GM19397 (cell line): ENCODE data around the gene SLC15A3.
"Not testable (repeated sequence)": the region's sequence is repeated elsewhere in the genome, so short reads cannot be mapped to it uniquely, and the experiment has no call there.

Experiments
- ATAC-seq: cut with Tn5 transposase; IDR thresholded peaks from one replicate; pipeline ENCODE4 v1.9.1; 2021; ENCODE audit warnings: mild to moderate bottlenecking, moderate library complexity; ENCODE audit not compliant: unreplicated experiment

SLC15A3 gene

DNA sequence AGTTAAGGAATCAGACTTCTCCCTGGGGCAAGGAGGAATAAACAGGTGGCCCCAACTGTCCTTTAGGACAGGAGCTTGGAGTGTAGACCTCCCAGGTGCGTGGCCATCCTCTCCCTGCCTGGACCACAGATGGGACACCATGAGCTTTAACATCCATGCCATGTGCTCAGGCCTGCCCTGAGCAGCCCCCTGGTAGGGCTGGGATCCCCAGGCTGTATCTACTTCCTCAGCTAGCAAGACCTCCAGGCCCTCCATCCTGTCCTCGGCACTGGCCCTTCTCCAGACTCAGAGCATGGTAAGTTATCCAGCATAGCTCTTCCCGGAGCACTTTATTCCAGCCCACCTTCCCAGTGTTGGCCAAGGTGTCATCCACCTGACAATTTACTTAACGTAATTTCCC is 25.2 kb upstream of the SLC15A3 start:
- no peak for ATAC-seq

DNA sequence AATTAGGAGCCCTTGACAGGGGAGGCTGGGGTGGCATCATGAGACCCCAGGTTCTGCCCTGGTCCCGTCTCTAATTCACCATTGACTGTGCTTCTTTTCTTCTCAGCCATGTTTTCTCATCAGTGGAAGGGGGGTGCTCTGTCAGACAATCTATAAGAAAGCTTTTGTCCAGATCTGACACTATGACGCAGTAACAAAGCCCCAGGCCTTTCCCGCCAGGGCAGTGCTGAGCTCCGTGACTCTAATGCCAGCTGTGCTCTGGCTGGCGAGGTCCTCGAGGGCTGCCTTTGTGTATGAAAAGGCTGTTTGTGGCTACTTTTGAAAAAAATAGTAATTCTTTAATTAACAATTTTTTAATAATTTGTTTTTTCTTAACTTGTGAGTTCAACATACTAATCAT is 22.8 kb upstream of the SLC15A3 start:
- ATAC-seq = no peak

DNA sequence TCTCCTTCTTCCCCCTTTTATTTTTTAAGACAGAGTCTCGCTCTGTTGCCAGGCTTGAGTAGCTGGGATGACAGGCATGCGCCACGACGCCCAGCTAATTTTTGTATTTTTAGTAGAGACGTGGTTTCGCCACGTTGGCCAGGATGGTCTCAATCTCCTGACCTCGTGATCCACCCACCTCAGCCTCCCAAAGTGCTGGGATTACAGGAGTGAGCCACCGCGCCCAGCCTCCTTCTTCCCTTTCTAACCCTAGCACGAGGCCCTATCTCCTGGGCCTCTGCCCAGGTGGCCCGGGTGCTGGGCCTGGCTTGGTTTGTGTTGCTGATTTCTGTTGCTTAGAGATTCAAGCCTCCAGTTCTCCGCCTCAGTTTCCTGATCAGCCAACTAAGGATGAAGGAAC is 22.3 kb upstream of the SLC15A3 start:
- not testable (repeated sequence) for ATAC-seq

DNA sequence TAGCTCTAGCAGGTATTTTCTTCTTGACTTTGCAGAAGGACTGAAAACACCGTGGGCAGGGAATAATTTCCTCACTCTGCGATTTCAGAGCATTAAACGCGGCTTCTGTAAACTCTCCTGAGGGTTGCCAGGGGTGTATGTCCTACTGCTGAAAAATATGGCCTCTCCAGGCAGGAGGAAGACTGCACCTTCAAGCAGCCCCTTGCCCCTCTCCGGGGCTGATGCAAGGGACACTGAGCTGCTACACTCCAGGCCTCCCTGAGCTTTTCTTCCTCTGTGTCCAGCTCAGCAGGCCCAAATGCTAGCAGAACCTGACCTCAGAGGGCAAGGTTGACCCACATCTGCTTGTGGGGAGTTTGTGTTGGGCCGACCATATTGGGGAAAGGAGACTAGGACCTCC is 21.7 kb upstream of the SLC15A3 start:
- no peak for ATAC-seq

GRCh38 chr11:60972182-60973030 is 20.4 kb upstream of the SLC15A3 start:
- no peak for ATAC-seq

DNA sequence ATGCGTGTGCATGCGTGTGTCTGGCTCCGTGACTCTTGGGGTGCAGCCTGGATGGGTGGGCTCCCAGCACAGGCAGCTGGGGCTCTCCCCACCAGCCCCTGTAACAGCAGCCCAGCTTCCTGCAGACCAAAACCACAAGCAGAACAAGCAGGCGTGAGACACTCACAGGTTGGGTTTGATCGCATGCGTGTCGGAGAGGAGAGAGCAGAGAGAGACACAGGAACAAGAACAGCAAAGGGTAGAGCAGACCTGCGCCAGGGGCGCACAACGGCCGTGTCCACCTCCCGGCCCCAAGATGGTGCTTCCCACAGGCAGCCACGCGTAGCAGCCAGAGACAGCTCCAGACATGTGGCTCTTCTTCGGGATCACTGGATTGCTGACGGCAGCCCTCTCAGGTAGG is 19.5 kb upstream of the SLC15A3 start, which contains the start of gene CD6:
Gene CD6, plus strand, starts transcription at position 161 of the 400 bp plus-strand sequence. Its CDS starts 186 bp downstream, at position 347.
- ATAC-seq = no peak

- ATAC-seq = no peak
Measured at GRCh38 chr11:60970890-60971289, 18.9 kb upstream of the SLC15A3 start.

DNA sequence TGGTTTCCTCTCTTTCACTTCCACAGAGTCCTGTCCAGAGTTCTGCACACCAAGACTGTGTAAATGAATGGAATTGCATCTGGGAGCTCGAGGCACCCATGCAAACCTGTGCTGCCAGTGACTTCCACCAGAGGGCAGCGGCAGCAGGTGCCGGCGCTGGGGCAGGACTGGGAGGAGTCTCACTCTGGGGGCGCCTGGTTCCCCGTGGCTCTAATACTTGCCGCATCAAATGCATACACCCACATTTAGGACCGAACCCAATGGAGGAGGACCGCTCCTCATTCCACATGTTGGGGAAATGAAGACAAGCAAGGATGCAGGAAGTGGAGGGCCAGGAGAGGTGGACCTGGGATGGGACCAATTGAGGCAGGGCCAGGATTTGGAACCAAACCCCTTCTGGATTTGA is 18.4 kb upstream of the SLC15A3 start:
- ATAC-seq = no peak

DNA sequence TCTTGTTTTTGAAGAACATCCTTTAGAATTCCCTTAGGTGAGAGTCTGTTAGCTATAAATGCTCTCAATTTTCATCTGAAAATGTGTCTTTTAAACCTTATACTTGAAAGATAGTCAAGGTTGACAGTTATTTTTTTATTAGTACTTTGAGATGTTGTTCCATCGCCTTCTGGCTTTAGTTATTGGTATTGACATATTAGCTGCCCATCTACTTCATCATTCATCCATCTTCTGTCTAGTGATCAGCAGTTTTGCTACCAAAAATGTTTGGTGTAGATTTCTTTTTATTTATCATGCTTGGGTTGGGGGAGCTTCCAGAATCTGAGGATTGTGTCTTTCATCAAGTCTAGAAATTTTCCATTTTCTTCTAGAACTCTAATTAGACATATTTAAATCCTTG is 16.2 kb upstream of the SLC15A3 start:
- no peak for ATAC-seq

GRCh38 chr11:60966890-60967289 is 14.9 kb upstream of the SLC15A3 start:
- no peak for ATAC-seq

GRCh38 chr11:60964801-60965200 is 12.8 kb upstream of the SLC15A3 start:
- ATAC-seq = no peak

DNA sequence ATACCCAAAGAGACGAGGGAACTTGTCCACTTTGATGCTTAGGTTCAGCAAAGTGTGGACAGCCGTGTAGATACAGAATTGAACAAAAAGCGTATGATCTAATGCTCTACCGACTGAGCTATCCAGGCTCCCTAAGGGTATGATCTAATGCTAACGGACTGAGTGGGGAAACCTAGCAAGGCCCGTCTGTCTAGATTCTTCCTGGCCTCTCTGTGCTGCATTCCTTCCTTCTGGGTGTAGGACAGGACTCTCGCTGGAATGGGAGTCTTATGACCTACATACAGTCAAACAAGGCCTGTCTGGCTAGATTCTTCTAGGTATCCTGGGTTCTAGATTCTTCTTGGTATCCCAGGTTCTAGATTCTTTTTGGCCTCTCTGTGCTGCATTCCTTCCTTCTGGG is 8.4 kb upstream of the SLC15A3 start:
- no peak for ATAC-seq

- ATAC-seq = no peak
Measured at GRCh38 chr11:60959431-60959830, 7.5 kb upstream of the SLC15A3 start.

- no peak for ATAC-seq
Measured at GRCh38 chr11:60957188-60957587, 5.2 kb upstream of the SLC15A3 start.

GRCh38 chr11:60955571-60955970 is 3.6 kb upstream of the SLC15A3 start:
- no peak for ATAC-seq

GRCh38 chr11:60954421-60954820 is 2.4 kb upstream of the SLC15A3 start:
- no peak for ATAC-seq

GRCh38 chr11:60953781-60954180 is 1.8 kb upstream of the SLC15A3 start:
- no peak for ATAC-seq

DNA sequence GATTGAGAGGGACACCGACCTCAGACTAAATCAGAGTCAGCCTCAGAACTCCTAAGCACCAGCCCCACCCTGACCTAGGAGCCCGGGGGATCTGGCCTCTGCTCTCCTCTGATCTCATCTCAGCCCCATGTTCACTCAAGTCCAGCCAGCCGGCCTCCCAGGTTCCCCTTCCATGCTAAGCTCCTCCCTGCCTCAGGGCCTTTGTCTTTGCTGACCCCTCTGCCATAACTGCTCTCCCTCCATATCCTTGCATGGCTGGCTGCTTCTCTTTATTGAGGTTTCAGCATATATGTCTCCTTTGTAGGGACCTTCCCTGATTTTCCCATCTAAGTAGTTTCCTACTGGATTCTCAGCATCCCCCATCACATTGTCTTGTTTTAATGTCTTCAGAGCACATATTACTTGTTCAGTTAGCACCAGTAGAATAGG is 780 bp upstream of the SLC15A3 start:
- ATAC-seq = peak; percentile 5

DNA sequence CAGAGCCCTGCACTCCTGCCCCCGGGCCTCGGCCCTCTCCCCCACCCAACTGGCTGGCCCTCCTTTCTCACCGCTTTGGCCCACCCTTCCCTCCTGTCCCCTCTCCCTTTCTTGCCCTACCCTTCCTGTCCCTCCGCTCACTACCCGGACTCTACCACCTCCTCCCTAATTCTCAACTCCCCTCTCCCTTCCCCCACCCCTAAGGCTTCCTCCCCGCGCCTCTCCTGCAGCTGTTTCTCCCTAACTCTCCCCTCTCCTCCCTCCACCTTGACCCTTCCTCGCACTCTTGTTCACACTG is 421 bp downstream of the SLC15A3 start:
- ATAC-seq = no peak

GRCh38 chr11:60950933-60951605 is 907 bp downstream of the SLC15A3 start:
- no peak for ATAC-seq

DNA sequence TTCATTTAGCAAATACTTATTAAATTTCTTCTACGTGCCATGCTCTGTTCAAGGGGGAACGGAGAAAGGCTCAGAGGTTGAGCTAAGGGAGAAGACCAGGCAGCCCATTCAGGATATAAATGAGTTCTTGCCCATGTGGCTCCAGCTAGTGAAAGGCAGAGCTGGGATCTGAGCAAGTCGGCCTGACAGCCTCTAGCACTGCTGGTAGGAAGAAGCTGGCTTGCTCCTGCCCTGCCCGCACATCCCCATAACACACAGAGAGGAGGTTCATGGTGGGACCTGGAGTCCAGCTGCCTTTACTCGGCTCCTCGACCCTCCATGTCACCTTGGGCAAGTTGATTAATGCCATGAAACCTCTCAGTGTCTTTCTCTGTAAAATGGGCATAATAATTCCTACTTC is 2.0 kb downstream of the SLC15A3 start:
- ATAC-seq = no peak

- no peak for ATAC-seq
Measured at GRCh38 chr11:60948250-60948649, 3.7 kb downstream of the SLC15A3 start.
